Ascending aorta (tissue), 2 donors: ENCODE data around the gene HDGFL2. TPM values are rescaled to one million over a fixed set of nuclear protein-coding genes. Genes with fewer than 3 reads are reported as not detected.

Experiments used
- DNase-seq, 2 donors: peaks; one replicate each; pipeline ENCODE4 v3.0.0-alpha.2; 2019; ENCODE audit warnings: low spot score in 2 of 2
- H3K27ac ChIP-seq, 2 donors: fragments of 200-600 bp; sonication (generic); one replicate each; pipeline ENCODE4 v1.5.1; 2016 to 2017; ENCODE audit warnings: mild to moderate bottlenecking in 1 of 2
- H3K27me3 ChIP-seq: fragments of 200-600 bp; sonication (generic); one replicate; pipeline ENCODE4 v1.5.1; 2017
- H3K36me3 ChIP-seq, 2 donors: fragments of 200-600 bp; sonication (generic); one replicate each; pipeline ENCODE4 v1.5.1; 2016
- H3K4me1 ChIP-seq, 2 donors: fragments of 200-600 bp; sonication (generic); one replicate each; pipeline ENCODE4 v1.5.1; 2016 to 2017; ENCODE audit warnings: mild to moderate bottlenecking in 1 of 2
- H3K4me3 ChIP-seq, 2 donors: fragments of 200-600 bp; sonication (generic); one replicate each; pipeline ENCODE4 v1.5.1; 2016 to 2017; ENCODE audit warnings: mild to moderate bottlenecking in 1 of 2
- H3K9me3 ChIP-seq, 2 donors: fragments of 200-600 bp; sonication (generic); one replicate each; pipeline ENCODE4 v1.5.1; 2016
- CTCF ChIP-seq, 3 experiments: fragments of 200-600 bp in 2 of 3; fragments of 450-650 bp in 1 of 3; sonication (generic) in 2 of 3; IDR thresholded peaks; one replicate each; pipeline ENCODE4 v1.5.1; 2016 to 2019; ENCODE audit warnings: antibody characterized with exemption in 3 of 3, mild to moderate bottlenecking in 1 of 3, moderate library complexity in 1 of 3
- intact Hi-C: fragments of 100-400 bp; cut with DNase I; formaldehyde crosslinking; loops from one replicate; pipeline ENCODE4 v1.15.1; 2023
- total RNA-seq: library from RNA; depleted of rRNA; stranded (reverse); fragments of >200 nt; gene quantifications from one replicate; pipeline ENCODE4 v1.1.0, GENCODE V29; 2016

The HDGFL2 gene
- total RNA-seq, 1 donor from 2014 or later = 15.4 TPM

GRCh38 chr19:4528843-4529242 is 56.7 kb downstream of the HDGFL2 start:
- Histone ChIP-seq H3K27me3 (no peaks in the 10 kb centered on the region), H3K4me1 (no peaks in the 10 kb centered on the region), H3K9me3 (no peaks in the 10 kb centered on the region), H3K4me3 (no peak overlapping the region), H3K36me3 (no peaks in the 10 kb centered on the region), H3K27ac (no peak overlapping the region)
- intact Hi-C loops = no loop called here
- no peak for TF ChIP-seq CTCF (IDR thresholded peaks at IDR 0.05)
- DNase-seq = no peak

- intact Hi-C loops = no loop called here
- no peak overlapping the region for H3K4me3 ChIP-seq
- no peaks in the 10 kb centered on the region for H3K9me3 ChIP-seq
- peaks cover 0 to under 1% of the 10 kb centered on the region in 2 donors for H3K4me1 ChIP-seq
- DNase-seq = no peak
- H3K27ac ChIP-seq = no peak overlapping the region
- TF ChIP-seq CTCF (IDR thresholded peaks at IDR 0.05) = no peak
- H3K27me3 ChIP-seq = no peaks in the 10 kb centered on the region
- no peaks in the 10 kb centered on the region for H3K36me3 ChIP-seq
Measured at GRCh38 chr19:4529924-4530522, 57.9 kb downstream of the HDGFL2 start.

DNA sequence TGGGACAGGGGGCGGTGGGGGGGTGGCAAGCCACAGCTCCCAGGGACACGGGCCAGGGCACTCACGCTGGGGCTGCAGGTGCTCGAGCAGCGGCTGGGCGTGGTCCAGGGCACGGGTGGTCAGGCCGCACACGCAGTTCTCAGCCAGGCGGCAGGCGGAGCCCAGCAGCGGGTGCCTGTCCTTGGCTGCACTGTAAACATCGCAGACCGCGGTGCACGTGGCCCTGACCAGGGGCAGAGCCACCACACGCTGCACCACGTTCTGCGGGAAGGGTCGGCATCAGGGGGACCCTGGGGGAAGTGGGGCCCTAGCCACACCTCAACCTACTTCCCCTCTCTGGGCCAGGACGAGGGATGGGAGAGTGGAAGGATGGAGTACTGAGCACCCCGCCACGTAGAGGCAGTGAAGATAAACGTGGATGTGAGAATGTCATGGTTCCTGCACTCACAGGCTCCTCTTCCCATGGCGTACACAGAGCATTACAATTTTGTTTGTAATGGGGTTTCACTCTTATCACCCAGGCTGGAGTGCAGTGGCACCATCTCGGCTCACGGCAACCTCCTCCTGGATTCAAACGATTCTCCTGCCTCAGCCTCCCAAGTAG is 59.6 kb downstream of the HDGFL2 start:
- no peak overlapping the region for H3K27ac ChIP-seq
- no peaks in the 10 kb centered on the region for H3K27me3 ChIP-seq
- H3K9me3 ChIP-seq = no peaks in the 10 kb centered on the region
- no peak overlapping the region for H3K4me3 ChIP-seq
- TF ChIP-seq CTCF (IDR thresholded peaks at IDR 0.05) = no peak
- peaks cover 0 to 2% of the 10 kb centered on the region in 2 donors for H3K4me1 ChIP-seq
- H3K36me3 ChIP-seq = no peaks in the 10 kb centered on the region
- intact Hi-C loops = no loop called here
- no peak for DNase-seq

DNA sequence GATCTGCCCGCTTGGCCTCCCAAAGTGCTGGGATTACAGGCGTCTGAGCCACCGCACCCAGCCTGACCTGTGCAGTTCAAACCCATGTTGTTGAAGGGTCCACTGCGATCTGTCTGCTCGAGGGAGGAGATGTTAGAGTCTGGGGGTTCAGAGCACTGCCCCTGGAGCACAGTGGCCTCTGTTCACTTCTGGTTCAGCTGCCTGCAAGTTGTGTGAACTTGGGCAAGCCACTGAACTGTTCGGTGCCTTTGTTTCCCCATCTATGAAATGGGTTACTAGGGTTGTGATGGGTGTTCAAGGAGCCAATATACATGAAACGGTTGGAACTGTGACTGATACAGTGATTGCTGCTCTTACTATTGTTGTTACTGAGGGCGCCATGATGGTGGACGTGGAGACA is 61.2 kb downstream of the HDGFL2 start:
- no peaks in the 10 kb centered on the region for H3K9me3 ChIP-seq
- intact Hi-C loops = no loop called here
- TF ChIP-seq CTCF (IDR thresholded peaks at IDR 0.05) = no peak
- no peaks in the 10 kb centered on the region for H3K36me3 ChIP-seq
- DNase-seq = no peak
- H3K27me3 ChIP-seq = no peaks in the 10 kb centered on the region
- no peak overlapping the region for H3K4me3 ChIP-seq
- no peak overlapping the region for H3K27ac ChIP-seq
- H3K4me1 ChIP-seq = peaks cover 0 to 2% of the 10 kb centered on the region in 2 donors

GRCh38 chr19:4533835-4534424 is 61.8 kb downstream of the HDGFL2 start:
- no peaks in the 10 kb centered on the region for H3K36me3 ChIP-seq
- DNase-seq = no peak
- no peak overlapping the region for H3K4me3 ChIP-seq
- intact Hi-C loops = no loop called here
- H3K27ac ChIP-seq = no peak overlapping the region
- H3K27me3 ChIP-seq = no peaks in the 10 kb centered on the region
- peaks cover 0 to 2% of the 10 kb centered on the region in 2 donors for H3K4me1 ChIP-seq
- H3K9me3 ChIP-seq = no peaks in the 10 kb centered on the region
- TF ChIP-seq CTCF (IDR thresholded peaks at IDR 0.05) = no peak
